Endothelial cell of umbilical vein (primary cell): ENCODE data around the gene FEN1. TPM values are rescaled to one million over a fixed set of nuclear protein-coding genes. Genes with fewer than 3 reads are reported as not detected.

Experiments
- BruUV-seq: library from RNA; stranded (reverse); fragments of 400-500 nt; replicated peaks from 2 replicates; lab custom pipeline; 2021; lab: Mats Ljungman, UMichigan
- CTCF ChIA-PET: fragments of 300-600, 350-600 bp; sonication (Branson Sonifier 250); formaldehyde crosslinking; loops from one replicate; lab custom pipeline; 2021; ENCODE audit warnings: antibody characterized with exemption, inconsistent platforms; lab: Charles Lee
- POLR2A ChIA-PET: fragments of 300-600, 350-600 bp; sonication (Branson Sonifier 250); formaldehyde crosslinking; loops from one replicate; lab custom pipeline; 2021; ENCODE audit warnings: antibody characterized with exemption, inconsistent platforms; lab: Charles Lee
- DNase-seq: peaks from one replicate; pipeline ENCODE4 v3.0.0-alpha.2; 2011; ENCODE audit warnings: low read depth, low spot score
- FAIRE-seq: peaks from 2 replicates; lab custom pipeline; 2011; peaks lifted over from hg19 to GRCh38; lab: Jason Lieb, UNC
- H2AFZ ChIP-seq: 2 replicates; pipeline ENCODE4 v1.6.0; 2012; ENCODE audit warnings: low read depth, low read length, control low read depth, inconsistent platforms
- H3K27ac ChIP-seq: 2 replicates; pipeline ENCODE4 v1.5.1; 2011; ENCODE audit warnings: low read depth, mild to moderate bottlenecking, control low read depth, low read length, moderate library complexity; ENCODE audit not compliant: insufficient read depth
- H3K27me3 ChIP-seq, 2 experiments: 2 replicates each; pipeline versions ENCODE4 v1.6.0 to v1.6.1; 2011; ENCODE audit warnings: low read length in 2 of 2, mixed read lengths in 1 of 2; ENCODE audit not compliant: control insufficient read depth in 2 of 2, insufficient read depth in 2 of 2
- H3K36me3 ChIP-seq, 2 experiments: 2 replicates in 1 of 2; 3 replicates in 1 of 2; pipeline ENCODE4 v1.5.1; 2011; ENCODE audit warnings: low read length in 2 of 2, mild to moderate bottlenecking in 1 of 2, moderate library complexity in 1 of 2; ENCODE audit not compliant: control insufficient read depth in 2 of 2, insufficient read depth in 2 of 2; ENCODE audit errors: extremely low read depth in 1 of 2
- H3K4me1 ChIP-seq: 3 replicates; pipeline ENCODE4 v1.5.1; 2011; ENCODE audit warnings: mild to moderate bottlenecking, low read length; ENCODE audit not compliant: control insufficient read depth, insufficient read depth; ENCODE audit errors: extremely low read depth
- H3K4me2 ChIP-seq: 2 replicates; pipeline ENCODE4 v1.6.1; 2011; ENCODE audit warnings: low read length, control low read depth, mixed read lengths; ENCODE audit not compliant: insufficient read depth
- H3K4me3 ChIP-seq, 3 experiments: fragments of 200-600 bp in 1 of 3; sonication (generic), shearing (Covaris generic) in 1 of 3; replicated peaks in 1 of 3; 2 replicates each; pipeline ENCODE4 v1.5.1; 2011 to 2016; ENCODE audit warnings: control low read depth in 3 of 3, low read length in 3 of 3, mild to moderate bottlenecking in 2 of 3, inconsistent platforms in 1 of 3, low read depth in 1 of 3, moderate library complexity in 1 of 3; ENCODE audit not compliant: insufficient read depth in 1 of 3
- H3K79me2 ChIP-seq: 2 replicates; pipeline ENCODE4 v1.6.0; 2012; ENCODE audit warnings: low read length, inconsistent platforms; ENCODE audit not compliant: control insufficient read depth, insufficient read depth
- H3K9ac ChIP-seq: replicated peaks from 2 replicates; pipeline ENCODE3; 2011; ENCODE audit warnings: low read length, control low read depth; ENCODE audit not compliant: insufficient read depth; ENCODE audit errors: extremely low read depth
- H3K9me1 ChIP-seq: replicated peaks from 3 replicates; pipeline ENCODE4 v1.6.0; 2011; ENCODE audit warnings: mild to moderate bottlenecking, low read length; ENCODE audit not compliant: control insufficient read depth, insufficient read depth; ENCODE audit errors: extremely low read depth
- H3K9me3 ChIP-seq: replicated peaks from 2 replicates; pipeline ENCODE4 v1.5.1; 2012; ENCODE audit warnings: low read length, inconsistent platforms; ENCODE audit not compliant: control insufficient read depth, insufficient read depth
- H4K20me1 ChIP-seq: replicated peaks from 2 replicates; pipeline ENCODE3; 2011; ENCODE audit warnings: mild to moderate bottlenecking, low read length; ENCODE audit not compliant: control insufficient read depth, insufficient read depth; ENCODE audit errors: extremely low read depth
- EZH2 ChIP-seq: IDR thresholded peaks from 2 replicates; pipeline ENCODE4 v1.6.1; 2012; ENCODE audit warnings: borderline replicate concordance, low read depth, mild to moderate bottlenecking, moderate library complexity, low read length, inconsistent platforms; ENCODE audit not compliant: severe bottlenecking
- FOS ChIP-seq: IDR thresholded peaks from 2 replicates; pipeline ENCODE4 v1.6.1; 2011; ENCODE audit warnings: mild to moderate bottlenecking, low read length, moderate library complexity, borderline replicate concordance; ENCODE audit not compliant: insufficient read depth
- GATA2 ChIP-seq: IDR thresholded peaks from 2 replicates; pipeline ENCODE4 v1.7.0; 2011; ENCODE audit warnings: low read depth, mild to moderate bottlenecking, moderate library complexity, mixed read lengths, low read length; ENCODE audit not compliant: insufficient read length, insufficient read depth
- JUN ChIP-seq: IDR thresholded peaks from 2 replicates; pipeline ENCODE4 v1.6.1; 2011; ENCODE audit warnings: borderline replicate concordance, low read depth; ENCODE audit not compliant: insufficient read length, insufficient read depth
- MYC ChIP-seq: IDR thresholded peaks from one replicate; pipeline ENCODE4 v1.6.1; 2011; ENCODE audit warnings: mild to moderate bottlenecking, low read depth, low read length
- POLR2A ChIP-seq: IDR thresholded peaks from 2 replicates; pipeline ENCODE4 v1.6.1; 2012; ENCODE audit warnings: low read depth, mild to moderate bottlenecking, control low read depth, low read length
- POLR2AphosphoS5 ChIP-seq: IDR thresholded peaks from 2 replicates; pipeline ENCODE4 v1.6.1; 2012; ENCODE audit warnings: low read depth, mild to moderate bottlenecking, control low read depth, low read length, moderate library complexity; ENCODE audit not compliant: insufficient read depth
- dilution Hi-C: fragments of 300-500 bp; cut with MboI; formaldehyde crosslinking; loops from one replicate; pipeline ENCODE4 v1.15.0; 2019; ENCODE audit warnings: low sequenced_read_pairs; ENCODE audit not compliant: extremely low pct_ligation_motif_present
- intact Hi-C: fragments of 100-400 bp; cut with micrococcal nuclease; formaldehyde crosslinking; loops from one replicate; pipeline ENCODE4 v1.10.0; 2022
- polyA plus RNA-seq, 4 experiments: library from polyadenylated mRNA; depleted of rRNA in 3 of 4; stranded (reverse) in 3 of 4; unstranded in 1 of 4; fragments of >200 nt; gene quantifications; 2 replicates each; pipeline versions ENCODE4 v1.2.1 to v1.2.3, GENCODE V29; 2011 to 2012; ENCODE audit warnings: missing spikeins in 1 of 4
- total RNA-seq: library from RNA; stranded (reverse); gene quantifications from 2 replicates; pipeline ENCODE4 v1.2.3, GENCODE V29; 2021
- TF ChIP-seq, protein P1 (sequence below), 2 donors: IDR thresholded peaks; 1 replicate in 1 of 2; 2 replicates in 1 of 2; pipeline ENCODE4 v1.5.1; 2011; ENCODE audit warnings: low read length in 2 of 2, mild to moderate bottlenecking in 2 of 2, moderate library complexity in 2 of 2, control low read depth in 1 of 2, inconsistent platforms in 1 of 2, low read depth in 1 of 2; ENCODE audit not compliant: insufficient read depth in 1 of 2; ENCODE audit errors: extremely low read depth in 1 of 2
- TF ChIP-seq, protein P2 (sequence below): IDR thresholded peaks from 2 replicates; pipeline ENCODE4 v1.6.1; 2011; ENCODE audit not compliant: insufficient read depth, insufficient read length

The FEN1 gene
- total and polyA plus RNA-seq, 2 donors (not counting 3 experiments of a cell fraction or from before 2014, with no cell fraction given), result 29.3 to 60.5 TPM

DNA sequence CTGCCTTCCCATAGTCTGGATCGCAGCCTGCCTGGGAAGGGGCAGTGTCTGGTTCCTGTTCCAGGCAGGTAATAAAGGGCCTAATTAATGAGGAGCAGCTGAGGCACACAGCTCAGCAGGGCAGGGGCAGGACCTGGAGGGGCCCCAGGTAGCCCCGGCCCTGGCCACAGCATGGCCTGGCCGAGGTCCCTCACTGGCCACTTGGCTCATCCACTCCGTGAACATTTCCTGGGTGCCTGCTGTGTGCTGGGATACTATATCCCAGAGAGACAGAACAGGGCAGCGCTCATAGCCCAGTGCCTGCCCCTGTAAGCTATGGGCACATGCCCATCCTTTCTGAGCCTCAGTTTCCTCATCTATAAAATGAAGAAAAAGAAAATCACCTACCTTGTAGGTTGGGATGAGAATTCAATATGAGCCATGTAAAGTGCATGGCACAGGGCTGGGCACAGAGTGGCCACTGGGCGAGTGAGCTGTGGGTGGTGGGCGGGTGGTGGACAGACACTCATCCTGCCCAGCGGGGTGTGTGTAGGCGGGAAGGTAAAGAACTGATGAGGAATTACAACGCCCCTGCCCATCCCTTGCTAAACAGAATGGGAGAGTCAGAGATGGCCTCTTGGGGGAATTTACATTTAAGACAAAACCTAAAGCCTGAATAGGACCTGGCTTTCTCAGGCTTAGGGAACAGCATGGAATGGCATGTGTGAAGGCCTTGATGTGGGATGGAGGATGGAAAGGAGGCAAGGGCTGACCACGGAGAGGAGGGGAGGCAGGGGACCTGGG lies 31.1 kb upstream of the FEN1 start:
- TF ChIP-seq MYC (no peak), POLR2A (no peak), GATA2 (no peak), JUN (no peak)
- Histone ChIP-seq H4K20me1 (no peaks in the 10 kb centered on the region), H3K27me3 (peaks cover 0 to 2% of the 10 kb centered on the region in 2 experiments), H3K4me2 (no peak overlapping the region), H3K4me1 (peaks cover 2% of the 10 kb centered on the region), H3K9me1 (no peaks in the 10 kb centered on the region), H3K27ac (no peak overlapping the region), H2AFZ (no peak overlapping the region), H3K79me2 (no peaks in the 10 kb centered on the region), H3K4me3 (no peak overlapping the region), H3K9ac (no peak overlapping the region), H3K9me3 (no peaks in the 10 kb centered on the region), H3K36me3 (no peaks in the 10 kb centered on the region)
- FAIRE-seq (no peak), DNase-seq (no peak)
- intact Hi-C loops (no loop called here), dilution Hi-C loops (no loop called here)
- ChIA-PET POLR2A (no interaction called here), CTCF (no interaction called here)
- BruUV-seq, result no TSS peak

- POLR2A ChIA-PET, result no interaction called here
- intact Hi-C loops (no loop called here), dilution Hi-C loops (no loop called here)
- Histone ChIP-seq H3K4me2 (no peak overlapping the region), H3K4me1 (no peaks in the 10 kb centered on the region), H3K9ac (no peak overlapping the region), H3K79me2 (no peaks in the 10 kb centered on the region), H3K9me3 (no peaks in the 10 kb centered on the region), H3K27ac (no peak overlapping the region), H3K27me3 (peaks cover 0 to 2% of the 10 kb centered on the region in 2 experiments), H2AFZ (no peak overlapping the region), H3K36me3 (no peaks in the 10 kb centered on the region), H3K4me3 (no peak overlapping the region), H3K9me1 (no peaks in the 10 kb centered on the region), H4K20me1 (no peaks in the 10 kb centered on the region)
- DNase-seq (no peak), FAIRE-seq (no peak)
- no peak for TF ChIP-seq POLR2A
- TF ChIP-seq, protein P1, sequence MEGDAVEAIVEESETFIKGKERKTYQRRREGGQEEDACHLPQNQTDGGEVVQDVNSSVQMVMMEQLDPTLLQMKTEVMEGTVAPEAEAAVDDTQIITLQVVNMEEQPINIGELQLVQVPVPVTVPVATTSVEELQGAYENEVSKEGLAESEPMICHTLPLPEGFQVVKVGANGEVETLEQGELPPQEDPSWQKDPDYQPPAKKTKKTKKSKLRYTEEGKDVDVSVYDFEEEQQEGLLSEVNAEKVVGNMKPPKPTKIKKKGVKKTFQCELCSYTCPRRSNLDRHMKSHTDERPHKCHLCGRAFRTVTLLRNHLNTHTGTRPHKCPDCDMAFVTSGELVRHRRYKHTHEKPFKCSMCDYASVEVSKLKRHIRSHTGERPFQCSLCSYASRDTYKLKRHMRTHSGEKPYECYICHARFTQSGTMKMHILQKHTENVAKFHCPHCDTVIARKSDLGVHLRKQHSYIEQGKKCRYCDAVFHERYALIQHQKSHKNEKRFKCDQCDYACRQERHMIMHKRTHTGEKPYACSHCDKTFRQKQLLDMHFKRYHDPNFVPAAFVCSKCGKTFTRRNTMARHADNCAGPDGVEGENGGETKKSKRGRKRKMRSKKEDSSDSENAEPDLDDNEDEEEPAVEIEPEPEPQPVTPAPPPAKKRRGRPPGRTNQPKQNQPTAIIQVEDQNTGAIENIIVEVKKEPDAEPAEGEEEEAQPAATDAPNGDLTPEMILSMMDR (IDR thresholded peaks at IDR 0.05; ENCODE audit: extremely low read depth in 1 of 2, insufficient read depth in 1 of 2, low read depth in 1 of 2, low read length in 2 of 2), result no peak
- TF ChIP-seq GATA2, result no peak
- TF ChIP-seq MYC, result no peak
- TF ChIP-seq EZH2, result no peak
- TF ChIP-seq, protein P2, sequence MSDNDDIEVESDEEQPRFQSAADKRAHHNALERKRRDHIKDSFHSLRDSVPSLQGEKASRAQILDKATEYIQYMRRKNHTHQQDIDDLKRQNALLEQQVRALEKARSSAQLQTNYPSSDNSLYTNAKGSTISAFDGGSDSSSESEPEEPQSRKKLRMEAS, result no peak
- TF ChIP-seq POLR2AphosphoS5, result no peak
- no peak for TF ChIP-seq JUN
- TF ChIP-seq FOS, result no peak
- no TSS peak for BruUV-seq
- CTCF ChIA-PET, result no interaction called here
These were observed 30.5 kb upstream of the FEN1 start for GRCh38 chr11:61762223-61762615.
